ENCODE results near the gene OPRD1.
"Not testable (repeated sequence)": the region's sequence is repeated elsewhere in the genome, so short reads cannot be mapped to it uniquely, and the experiment has no call there.

OPRD1 gene

DNA sequence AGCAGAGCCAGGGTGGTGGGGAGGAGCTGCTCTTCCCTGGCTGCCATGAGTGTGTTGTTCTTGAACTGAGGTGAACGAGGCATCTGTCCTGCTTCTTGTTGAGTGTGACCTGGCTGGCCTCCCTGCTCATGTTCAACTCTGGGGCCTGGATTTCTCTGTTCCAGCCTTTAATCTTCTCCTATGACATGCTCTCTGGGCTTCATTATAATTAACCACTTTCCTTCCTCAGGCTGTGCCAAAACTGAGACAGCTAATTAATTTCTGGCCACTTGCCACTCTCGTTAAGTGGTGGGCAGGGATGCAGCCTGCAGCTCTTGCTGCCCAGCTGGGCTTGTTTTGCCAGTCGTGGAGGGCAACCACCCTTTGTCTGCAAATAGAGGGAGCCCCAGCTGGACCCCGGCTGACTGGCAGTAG lies 23.3 kb downstream of the OPRD1 start:
- Histone ChIP-seq H3K36me3 (ENCODE audit: insufficient read depth, low read length) (no peaks in the 10 kb centered on the region), H2AFZ (ENCODE audit: low read depth, low read length) (no peak overlapping the region), H3K4me1 (ENCODE audit: insufficient read depth, low read length) (no peaks in the 10 kb centered on the region), H3K9me3 (ENCODE audit: low read length) (no peaks in the 10 kb centered on the region), H3K27me3 (ENCODE audit: insufficient read depth, low read length) (peaks cover 15% of the 10 kb centered on the region), H3K4me3 (ENCODE audit: low read length) (no peak overlapping the region)

DNA sequence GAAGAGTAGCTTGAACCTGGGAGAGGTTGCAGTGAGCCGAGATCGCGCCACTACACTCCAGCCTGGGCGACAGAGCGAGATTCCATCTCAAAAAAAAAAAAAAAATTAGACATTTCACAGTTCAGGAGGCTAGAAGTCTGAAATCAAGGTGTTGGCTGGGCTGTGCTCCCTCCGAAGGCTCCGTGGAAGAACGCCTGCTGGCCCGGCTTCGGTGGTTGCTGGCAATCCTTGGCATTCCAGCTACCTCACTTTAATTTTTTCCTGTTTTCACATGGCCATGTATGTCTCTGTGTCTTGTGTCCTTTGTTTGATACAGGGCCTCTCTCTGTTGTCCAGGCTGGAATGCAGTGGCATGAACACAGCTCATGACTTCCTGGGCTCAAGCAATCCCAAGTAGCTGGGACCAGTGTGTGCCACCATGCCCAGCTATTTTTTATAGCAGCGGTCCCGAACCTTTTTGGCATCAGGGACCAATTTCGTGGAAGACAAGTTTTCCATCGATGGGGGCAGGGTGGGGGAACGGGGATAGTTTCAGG lies 24.5 kb downstream of the OPRD1 start:
- no peak overlapping the region for H2AFZ ChIP-seq (ENCODE audit: low read depth, low read length)
- H3K4me3 ChIP-seq (ENCODE audit: low read length), result no peak overlapping the region
- H3K27me3 ChIP-seq (ENCODE audit: insufficient read depth, low read length), result peaks cover 17% of the 10 kb centered on the region
- no peaks in the 10 kb centered on the region for H3K4me1 ChIP-seq (ENCODE audit: insufficient read depth, low read length)
- H3K9me3 ChIP-seq (ENCODE audit: low read length), result no peaks in the 10 kb centered on the region
- H3K36me3 ChIP-seq (ENCODE audit: insufficient read depth, low read length), result no peaks in the 10 kb centered on the region

GRCh38 chr1:28840928-28841544 lies 29.1 kb downstream of the OPRD1 start:
- H3K4me1 ChIP-seq (ENCODE audit: insufficient read depth, low read length), result no peaks in the 10 kb centered on the region
- peaks cover 14% of the 10 kb centered on the region for H3K27me3 ChIP-seq (ENCODE audit: insufficient read depth, low read length)
- no peak overlapping the region for H2AFZ ChIP-seq (ENCODE audit: low read depth, low read length)
- H3K36me3 ChIP-seq (ENCODE audit: insufficient read depth, low read length), result no peaks in the 10 kb centered on the region
- H3K4me3 ChIP-seq (ENCODE audit: low read length), result no peak overlapping the region
- no peaks in the 10 kb centered on the region for H3K9me3 ChIP-seq (ENCODE audit: low read length)

DNA sequence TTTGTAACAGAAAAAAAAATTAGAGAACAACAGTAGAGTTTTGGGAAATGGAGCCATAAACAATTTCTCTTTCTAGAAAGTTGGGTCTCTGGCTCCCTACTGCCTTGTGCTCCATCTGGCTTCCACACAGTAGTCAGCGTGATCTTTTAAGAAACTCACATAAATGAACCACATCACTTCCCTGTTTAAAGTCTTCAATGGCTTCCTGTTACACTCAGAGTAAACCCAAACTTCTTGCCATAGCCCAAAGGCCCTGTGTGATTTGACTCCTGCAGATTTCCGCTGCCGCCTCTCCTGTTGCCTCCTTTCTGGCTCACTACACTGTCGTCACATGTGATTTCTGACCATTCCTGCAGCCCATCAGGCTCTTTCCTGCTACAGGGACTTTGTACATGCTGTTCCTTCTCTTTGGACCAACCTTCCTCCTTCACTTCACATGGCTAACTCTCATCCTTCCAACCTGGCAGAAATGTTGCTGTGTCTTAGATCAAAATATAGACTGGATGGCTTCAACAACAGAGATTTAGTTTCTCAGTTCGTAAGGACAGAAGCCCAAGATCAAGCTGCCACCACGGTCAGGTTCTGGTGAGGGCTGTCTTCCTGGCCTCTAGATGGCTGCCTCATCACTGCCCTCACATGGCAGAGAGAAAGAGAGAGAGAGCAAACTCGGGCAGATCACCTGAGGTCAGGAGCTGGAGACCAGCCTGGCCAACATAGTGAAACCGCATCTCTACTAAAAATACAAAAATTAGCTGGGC lies 34.0 kb downstream of the OPRD1 start:
- H3K4me3 ChIP-seq (ENCODE audit: low read length), result no peak overlapping the region
- no peaks in the 10 kb centered on the region for H3K4me1 ChIP-seq (ENCODE audit: insufficient read depth, low read length)
- no peak overlapping the region for H2AFZ ChIP-seq (ENCODE audit: low read depth, low read length)
- no peaks in the 10 kb centered on the region for H3K9me3 ChIP-seq (ENCODE audit: low read length)
- H3K36me3 ChIP-seq (ENCODE audit: insufficient read depth, low read length), result no peaks in the 10 kb centered on the region
- H3K27me3 ChIP-seq (ENCODE audit: insufficient read depth, low read length), result peaks cover 3% of the 10 kb centered on the region

GRCh38 chr1:28847207-28847606 lies 35.2 kb downstream of the OPRD1 start:
- H3K9me3 ChIP-seq (ENCODE audit: low read length); H3K4me3 ChIP-seq (ENCODE audit: low read length); H3K36me3 ChIP-seq (ENCODE audit: insufficient read depth, low read length); H3K4me1 ChIP-seq (ENCODE audit: insufficient read depth, low read length); H3K27me3 ChIP-seq (ENCODE audit: insufficient read depth, low read length); H2AFZ ChIP-seq (ENCODE audit: low read depth, low read length): not testable (repeated sequence)

DNA sequence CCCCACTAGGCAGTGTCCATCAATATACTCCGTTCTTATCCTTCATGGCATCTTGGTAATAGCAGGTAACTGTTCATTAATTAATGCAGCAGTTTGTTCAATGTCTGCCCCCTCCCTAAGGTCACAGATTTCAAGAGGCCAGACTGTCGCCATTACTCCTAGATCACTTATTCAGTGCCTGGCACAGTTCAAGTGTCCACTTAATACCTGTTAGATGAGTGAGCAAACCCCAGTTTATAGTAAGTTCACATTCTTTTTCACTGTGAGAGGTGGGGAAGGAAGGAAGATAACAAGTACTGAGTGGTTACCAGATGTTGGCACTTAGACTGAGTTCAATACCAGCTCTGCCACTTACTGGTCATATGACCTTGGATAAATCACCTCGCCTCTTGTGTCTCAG lies 36.4 kb downstream of the OPRD1 start:
- Histone ChIP-seq H3K27me3 (ENCODE audit: insufficient read depth, low read length) (peaks cover 3% of the 10 kb centered on the region), H3K9me3 (ENCODE audit: low read length) (no peaks in the 10 kb centered on the region), H2AFZ (ENCODE audit: low read depth, low read length) (no peak overlapping the region), H3K4me1 (ENCODE audit: insufficient read depth, low read length) (no peaks in the 10 kb centered on the region), H3K4me3 (ENCODE audit: low read length) (no peak overlapping the region), H3K36me3 (ENCODE audit: insufficient read depth, low read length) (no peaks in the 10 kb centered on the region)

DNA sequence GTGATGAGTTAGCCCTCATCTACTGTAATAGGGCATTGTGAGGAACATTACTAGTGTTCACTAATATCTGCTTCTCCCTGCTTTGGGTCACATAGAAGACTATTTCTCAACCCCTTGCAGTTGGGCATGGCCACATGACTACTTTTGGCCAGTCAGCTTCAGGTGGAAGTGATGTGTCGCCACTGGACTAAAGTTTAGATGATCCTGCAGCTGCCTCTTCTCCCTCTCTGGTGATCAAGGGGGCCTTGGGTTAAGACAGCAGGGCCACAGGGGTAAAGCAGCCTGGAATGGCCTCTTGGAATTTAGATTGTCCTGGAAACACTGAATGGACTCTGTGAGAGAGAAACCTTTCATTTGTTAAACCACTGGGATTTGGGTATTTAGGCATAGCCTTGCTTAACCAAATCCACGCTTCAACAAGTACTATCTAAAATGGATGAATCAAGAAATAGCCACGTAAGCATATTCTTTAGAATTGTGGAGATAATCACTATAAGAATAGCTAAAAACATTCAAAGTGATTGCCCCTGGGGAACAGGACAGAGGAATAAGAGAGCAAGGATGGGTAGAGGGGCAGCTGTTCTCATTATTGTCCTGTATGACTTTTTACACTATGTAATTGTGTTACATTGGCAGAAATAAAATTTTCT lies 41.2 kb downstream of the OPRD1 start:
- Histone ChIP-seq H2AFZ (ENCODE audit: low read depth, low read length) (no peak overlapping the region), H3K4me1 (ENCODE audit: insufficient read depth, low read length) (peaks cover 4% of the 10 kb centered on the region), H3K36me3 (ENCODE audit: insufficient read depth, low read length) (no peaks in the 10 kb centered on the region), H3K4me3 (ENCODE audit: low read length) (no peak overlapping the region), H3K9me3 (ENCODE audit: low read length) (no peaks in the 10 kb centered on the region), H3K27me3 (ENCODE audit: insufficient read depth, low read length) (peaks cover 5% of the 10 kb centered on the region)

DNA sequence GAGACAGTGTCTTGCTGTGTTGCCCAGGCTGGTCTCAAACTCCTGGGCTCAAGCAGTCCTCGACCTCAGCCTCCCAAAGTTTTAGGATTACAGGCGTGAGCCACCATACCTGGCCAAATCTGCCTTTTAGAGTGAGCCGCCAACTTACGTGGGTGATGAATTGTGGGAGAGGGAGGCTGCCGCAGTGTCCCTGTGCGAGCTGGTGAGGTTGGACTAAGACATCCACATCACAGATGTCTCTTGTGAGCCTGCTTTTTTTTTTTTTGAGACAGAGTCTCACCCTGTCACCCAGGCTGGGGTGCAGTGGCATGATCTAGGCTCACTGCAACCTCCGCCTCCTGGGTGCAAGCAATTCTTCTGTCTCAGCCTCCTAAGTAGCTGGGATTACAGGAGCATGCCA lies 42.4 kb downstream of the OPRD1 start:
- not testable (repeated sequence) for H3K4me3 ChIP-seq (ENCODE audit: low read length); H3K27me3 ChIP-seq (ENCODE audit: insufficient read depth, low read length); H3K9me3 ChIP-seq (ENCODE audit: low read length); H2AFZ ChIP-seq (ENCODE audit: low read depth, low read length); H3K4me1 ChIP-seq (ENCODE audit: insufficient read depth, low read length); H3K36me3 ChIP-seq (ENCODE audit: insufficient read depth, low read length)

DNA sequence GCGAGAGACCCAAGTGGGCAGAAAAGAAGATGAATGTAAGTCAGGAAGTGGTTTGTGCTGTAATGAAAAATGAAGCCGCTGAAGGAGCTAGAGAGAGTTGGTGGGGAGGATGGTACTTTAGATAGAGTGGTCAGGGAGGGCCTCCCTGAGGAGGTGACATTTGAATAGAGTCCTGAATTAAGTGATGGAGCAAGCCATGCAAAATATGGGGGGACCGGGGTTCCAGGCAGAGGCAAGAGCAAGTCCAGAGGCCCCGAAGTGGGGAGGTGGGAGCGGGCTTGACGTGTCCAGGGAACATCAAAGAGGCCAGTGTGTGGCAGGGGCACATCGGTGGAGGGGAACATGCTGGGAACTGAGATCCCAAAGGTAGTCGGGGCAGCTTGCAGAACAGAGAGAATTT lies 43.1 kb downstream of the OPRD1 start:
- H3K27me3 ChIP-seq (ENCODE audit: insufficient read depth, low read length), result peaks cover 4% of the 10 kb centered on the region
- peaks cover 4% of the 10 kb centered on the region for H3K4me1 ChIP-seq (ENCODE audit: insufficient read depth, low read length)
- H2AFZ ChIP-seq (ENCODE audit: low read depth, low read length), result no peak overlapping the region
- no peaks in the 10 kb centered on the region for H3K36me3 ChIP-seq (ENCODE audit: insufficient read depth, low read length)
- no peak overlapping the region for H3K4me3 ChIP-seq (ENCODE audit: low read length)
- no peaks in the 10 kb centered on the region for H3K9me3 ChIP-seq (ENCODE audit: low read length)

DNA sequence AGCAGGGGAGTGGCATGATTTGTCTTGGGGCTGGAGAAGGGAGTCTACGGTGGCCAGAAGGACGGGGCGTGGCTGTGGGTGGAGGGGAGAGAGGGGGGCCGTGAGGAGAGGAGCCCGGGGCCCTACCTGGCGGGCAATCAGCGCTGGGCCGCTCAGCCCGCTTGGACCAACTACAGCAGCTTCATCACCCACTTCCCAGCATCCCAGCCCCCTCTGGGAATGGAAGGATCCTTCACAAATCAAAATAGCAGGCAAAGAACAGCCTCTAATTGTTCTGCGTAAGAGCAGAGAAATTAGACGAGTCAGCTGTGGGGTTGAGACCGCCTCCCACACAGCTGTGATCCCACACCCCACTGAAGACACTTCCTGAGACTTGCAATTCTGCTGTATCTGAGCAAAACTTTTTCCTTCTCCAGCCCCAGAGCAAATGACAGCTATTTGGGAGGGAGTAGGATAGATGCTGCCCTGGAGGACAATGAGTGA lies 43.5 kb downstream of the OPRD1 start:
- no peak overlapping the region for H2AFZ ChIP-seq (ENCODE audit: low read depth, low read length)
- H3K9me3 ChIP-seq (ENCODE audit: low read length), result no peaks in the 10 kb centered on the region
- peaks cover 4% of the 10 kb centered on the region for H3K27me3 ChIP-seq (ENCODE audit: insufficient read depth, low read length)
- no peaks in the 10 kb centered on the region for H3K36me3 ChIP-seq (ENCODE audit: insufficient read depth, low read length)
- H3K4me1 ChIP-seq (ENCODE audit: insufficient read depth, low read length), result peaks cover 4% of the 10 kb centered on the region
- H3K4me3 ChIP-seq (ENCODE audit: low read length), result no peak overlapping the region

- Histone ChIP-seq H2AFZ (ENCODE audit: low read depth, low read length) (no peak overlapping the region), H3K36me3 (ENCODE audit: insufficient read depth, low read length) (no peaks in the 10 kb centered on the region), H3K4me3 (ENCODE audit: low read length) (no peak overlapping the region), H3K27me3 (ENCODE audit: insufficient read depth, low read length) (peaks cover 4% of the 10 kb centered on the region), H3K9me3 (ENCODE audit: low read length) (no peaks in the 10 kb centered on the region), H3K4me1 (ENCODE audit: insufficient read depth, low read length) (peaks cover 4% of the 10 kb centered on the region)
Measured at GRCh38 chr1:28855969-28856368, 44.0 kb downstream of the OPRD1 start.

- Histone ChIP-seq H2AFZ (ENCODE audit: low read depth, low read length) (no peak overlapping the region), H3K27me3 (ENCODE audit: insufficient read depth, low read length) (peaks cover 6% of the 10 kb centered on the region), H3K4me1 (ENCODE audit: insufficient read depth, low read length) (peaks cover 19% of the 10 kb centered on the region), H3K9me3 (ENCODE audit: low read length) (peaks cover 2% of the 10 kb centered on the region), H3K4me3 (ENCODE audit: low read length) (no peak overlapping the region), H3K36me3 (ENCODE audit: insufficient read depth, low read length) (no peaks in the 10 kb centered on the region)
Measured at GRCh38 chr1:28860332-28861073, 48.5 kb downstream of the OPRD1 start.
